WI38 (cell line): ENCODE measurements around the gene HLA-DQB1.
"Not testable (repeated sequence)": the region's sequence is repeated elsewhere in the genome, so short reads cannot be mapped to it uniquely, and the experiment has no call there.

Experiments
- H3K4me3 ChIP-seq: 2 replicates; pipeline ENCODE4 v1.5.1; 2011; ENCODE audit warnings: low read depth, mild to moderate bottlenecking, control low read depth, low read length
- CTCF ChIP-seq: IDR thresholded peaks from 2 replicates; pipeline ENCODE4 v1.5.1; 2012; ENCODE audit warnings: low read depth, mild to moderate bottlenecking, control low read depth, low read length

Gene HLA-DQB1

GRCh38 chr6:32642720-32643106 lies 23.7 kb downstream of the HLA-DQB1 start:
- TF ChIP-seq CTCF: no peak
- H3K4me3 ChIP-seq: no peak overlapping the region

DNA sequence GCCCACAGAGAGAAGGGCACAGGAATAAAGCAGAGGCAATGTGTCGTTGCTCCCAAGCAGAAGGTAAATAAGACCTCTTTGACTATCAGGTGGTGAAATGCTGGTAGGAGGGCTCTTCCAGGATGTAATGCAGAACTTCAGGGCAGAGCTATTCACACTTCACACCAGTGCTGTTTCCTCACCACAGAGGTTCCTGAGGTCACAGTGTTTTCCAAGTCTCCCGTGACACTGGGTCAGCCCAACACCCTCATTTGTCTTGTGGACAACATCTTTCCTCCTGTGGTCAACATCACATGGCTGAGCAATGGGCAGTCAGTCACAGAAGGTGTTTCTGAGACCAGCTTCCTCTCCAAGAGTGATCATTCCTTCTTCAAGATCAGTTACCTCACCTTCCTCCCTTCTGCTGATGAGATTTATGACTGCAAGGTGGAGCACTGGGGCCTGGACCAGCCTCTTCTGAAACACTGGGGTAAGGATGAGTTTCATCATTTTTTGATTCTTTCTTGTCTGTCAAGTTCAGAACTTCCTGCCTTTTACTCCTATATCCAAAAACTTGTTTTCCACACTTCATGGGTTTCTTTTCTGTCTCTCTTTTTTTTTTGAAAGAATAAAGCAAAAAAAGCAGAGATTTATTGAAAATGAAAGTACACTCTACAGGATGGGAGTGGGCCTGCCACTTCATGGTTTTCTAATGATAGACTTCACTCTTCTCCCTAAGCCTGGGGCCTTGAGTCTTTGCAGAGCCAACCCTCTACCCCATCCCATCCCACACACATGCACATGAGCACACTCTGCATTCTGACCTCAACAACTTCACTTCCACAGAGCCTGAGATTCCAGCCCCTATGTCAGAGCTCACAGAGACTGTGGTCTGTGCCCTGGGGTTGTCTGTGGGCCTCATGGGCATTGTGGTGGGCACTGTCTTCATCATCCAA lies 24.4 kb downstream of the HLA-DQB1 start:
- H3K4me3 ChIP-seq: not testable (repeated sequence)

GRCh38 chr6:32641122-32641521 lies 25.3 kb downstream of the HLA-DQB1 start:
- H3K4me3 ChIP-seq: no peak overlapping the region
- no peak for TF ChIP-seq CTCF

GRCh38 chr6:32639440-32640394 lies 26.7 kb downstream of the HLA-DQB1 start:
- TF ChIP-seq CTCF: no peak
- no peak overlapping the region for H3K4me3 ChIP-seq

DNA sequence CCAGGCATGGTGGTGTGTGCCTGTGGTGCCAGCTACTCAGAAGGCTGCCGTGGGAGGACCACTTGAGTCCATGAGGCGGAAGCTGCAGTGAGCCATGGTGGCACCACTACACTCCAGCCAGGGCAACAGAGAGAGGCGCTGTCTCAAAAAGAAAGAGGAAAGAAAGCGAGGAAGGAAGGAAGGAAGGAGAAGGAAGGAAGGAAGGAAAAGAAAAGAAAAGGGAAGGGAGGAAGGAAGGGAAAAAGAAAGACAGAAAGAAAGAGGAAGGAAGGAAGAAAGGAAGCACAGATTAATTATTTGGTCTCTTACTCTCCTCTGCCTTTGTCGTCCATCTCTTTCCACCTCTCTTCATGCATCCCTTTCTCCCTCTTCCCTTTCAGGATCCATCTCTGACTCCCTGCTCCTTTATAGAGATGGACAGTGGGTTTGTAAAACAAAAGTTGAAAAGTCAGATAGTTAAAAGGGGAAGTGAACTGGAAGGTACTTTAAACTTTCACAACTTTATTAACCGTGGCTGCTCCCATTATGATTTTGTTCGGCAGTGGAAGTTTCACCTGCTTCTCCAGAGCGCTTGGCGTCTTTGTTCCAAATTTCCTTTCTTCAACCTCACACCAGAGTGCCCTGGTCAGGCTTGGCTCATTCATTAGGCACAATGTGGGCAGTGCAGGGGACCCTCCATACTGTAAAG lies 27.8 kb downstream of the HLA-DQB1 start:
- H3K4me3 ChIP-seq: no peak overlapping the region
- no peak for TF ChIP-seq CTCF

DNA sequence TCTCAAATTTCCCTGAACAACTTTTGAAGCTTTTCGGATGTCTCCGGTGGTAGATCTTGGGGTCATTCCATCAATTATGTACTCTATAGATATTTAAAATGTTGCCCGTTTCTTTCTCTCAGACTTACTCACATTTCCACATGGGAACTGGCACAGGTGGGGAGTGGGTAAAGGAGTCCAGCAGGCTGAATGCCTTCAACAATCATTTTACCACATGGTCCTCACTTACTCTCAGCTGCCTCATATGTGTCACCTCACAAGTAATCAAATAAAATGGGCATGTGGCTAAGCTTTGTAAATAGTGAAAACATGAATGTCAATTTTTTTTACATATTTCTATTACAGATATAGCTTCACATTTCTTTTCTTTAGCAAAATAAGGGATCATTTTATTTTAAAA lies 28.6 kb downstream of the HLA-DQB1 start:
- no peak overlapping the region for H3K4me3 ChIP-seq
- TF ChIP-seq CTCF: no peak

DNA sequence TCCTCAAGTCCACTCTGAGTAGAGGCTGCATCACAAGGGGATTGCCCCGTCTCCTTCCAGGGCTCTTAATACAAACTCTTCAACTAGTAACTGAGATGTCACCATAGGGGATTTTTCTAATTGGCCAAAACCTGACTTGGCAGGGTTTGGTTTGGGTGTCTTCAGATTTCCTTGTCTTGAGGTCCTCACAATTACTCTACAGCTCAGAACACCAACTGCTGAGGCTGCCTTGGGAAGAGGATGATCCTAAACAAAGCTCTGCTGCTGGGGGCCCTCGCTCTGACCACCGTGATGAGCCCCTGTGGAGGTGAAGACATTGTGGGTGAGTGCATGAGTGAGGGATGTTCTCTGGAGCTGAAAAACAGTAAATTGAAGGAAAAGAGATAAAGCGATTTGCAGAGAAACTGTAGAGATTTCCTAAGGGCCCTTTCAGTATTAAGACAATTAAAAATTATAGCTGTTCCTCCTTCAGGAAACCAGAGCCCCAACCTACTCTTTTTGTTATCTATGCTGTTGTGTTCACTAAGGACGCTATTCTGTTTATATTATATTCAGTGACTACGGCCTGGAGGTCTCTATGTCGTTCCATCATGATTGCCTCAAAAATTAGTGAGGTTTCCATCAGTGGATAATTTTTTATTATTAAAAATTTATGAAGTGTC lies 29.1 kb downstream of the HLA-DQB1 start, which contains the start of gene HLA-DQA1:
Gene HLA-DQA1 (plus strand): TSS at position 188 of the 662 bp plus-strand sequence. CDS start 53 bp downstream, at position 241.
- H3K4me3 ChIP-seq: no peak within 1 kb of the TSS
- no peak for TF ChIP-seq CTCF
